SU-DHL-6 (cell line): ENCODE data around the gene CRYBB1.

Experiments used
- CTCF ChIP-seq: fragments of 200-600 bp; sonication (generic); IDR thresholded peaks from one replicate; pipeline ENCODE4 v1.5.1; 2017; ENCODE audit warnings: antibody characterized with exemption, mild to moderate bottlenecking, low read length, moderate library complexity; ENCODE audit not compliant: insufficient read depth, poor library complexity, severe bottlenecking
- EZH2phosphoT487 ChIP-seq: fragments of 200-600 bp; sonication (generic), shearing (Covaris generic); conservative IDR thresholded peaks from 2 replicates; pipeline ENCODE4 v1.6.1; 2018; ENCODE audit warnings: mild to moderate bottlenecking, antibody characterized with exemption, low read length, moderate library complexity, mixed read lengths

- TF ChIP-seq CTCF: no peak
- no peak for TF ChIP-seq EZH2phosphoT487
Measured at GRCh38 chr22:26564672-26565071, 53.2 kb downstream of the CRYBB1 start.
